CMK (cell line): Measurements from ENCODE around the gene TSPAN4.

Experiments
- DNase-seq: peaks from one replicate; pipeline ENCODE4 v3.0.0-alpha.2; 2010; ENCODE audit warnings: low read depth

Gene TSPAN4

DNA sequence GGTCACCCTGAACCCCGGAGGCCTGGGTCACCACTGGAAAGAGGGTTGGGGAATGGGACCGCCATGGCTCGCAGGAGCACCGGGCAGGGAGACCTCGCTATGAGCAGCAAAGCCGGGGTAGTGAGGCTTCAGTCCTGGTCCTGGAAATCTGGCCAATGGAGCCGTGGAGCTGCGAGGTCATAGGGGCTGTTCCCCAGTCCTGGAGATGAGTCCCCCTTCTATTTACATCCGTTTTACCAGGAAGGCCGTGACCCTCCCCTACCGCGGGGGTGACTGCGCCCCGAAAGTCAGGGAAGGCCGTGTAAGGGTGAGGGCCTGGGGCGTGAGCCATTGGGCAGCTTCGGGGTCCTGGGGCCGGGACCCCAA lies 38.1 kb upstream of the TSPAN4 start:
- no peak for DNase-seq

- no peak for DNase-seq
Measured at GRCh38 chr11:808427-809286, 34.0 kb upstream of the TSPAN4 start.

DNA sequence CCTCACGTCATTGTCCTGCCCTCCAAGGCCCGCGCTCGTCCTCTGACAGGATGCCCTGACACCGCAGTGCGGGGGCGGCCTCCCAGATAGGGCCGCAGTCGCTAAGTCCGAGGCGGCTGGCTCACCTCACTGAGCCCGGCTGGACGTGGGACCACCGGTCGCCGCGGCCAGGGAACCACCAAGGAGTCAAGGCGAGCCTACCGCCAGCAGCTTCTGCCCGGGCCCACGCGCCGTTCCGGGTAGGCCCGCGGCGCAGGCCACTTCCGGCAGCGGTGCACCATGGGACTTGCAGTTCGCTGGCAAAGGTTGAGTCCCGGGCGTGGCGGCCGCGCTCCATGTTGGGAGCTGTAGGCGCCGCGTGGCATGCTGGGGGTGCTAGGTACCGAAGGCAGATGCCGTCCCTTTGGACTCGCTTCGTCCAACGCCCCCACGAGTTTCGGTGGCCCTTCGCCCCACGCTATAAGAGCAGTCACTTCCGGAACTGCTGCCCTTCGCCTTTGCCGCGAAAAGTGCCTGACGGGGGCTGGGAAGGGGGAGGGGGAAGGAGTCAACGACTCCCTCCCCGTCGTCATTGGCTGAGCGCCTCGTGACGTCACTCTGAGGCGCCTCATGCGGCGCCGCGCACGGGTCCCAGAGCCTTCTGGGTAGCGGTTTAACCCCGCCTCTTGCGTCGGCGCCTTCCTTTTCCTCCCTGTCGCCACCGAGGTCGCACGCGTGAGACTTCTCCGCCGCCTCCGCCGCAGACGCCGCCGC lies 33.2 kb upstream of the TSPAN4 start, which contains the start of gene RPLP2:
Gene RPLP2 (plus strand): TSS at position 681 of the 753 bp plus-strand sequence. CDS start 268 bp downstream, outside the sequence.
- DNase-seq, result peak; percentile 83

DNA sequence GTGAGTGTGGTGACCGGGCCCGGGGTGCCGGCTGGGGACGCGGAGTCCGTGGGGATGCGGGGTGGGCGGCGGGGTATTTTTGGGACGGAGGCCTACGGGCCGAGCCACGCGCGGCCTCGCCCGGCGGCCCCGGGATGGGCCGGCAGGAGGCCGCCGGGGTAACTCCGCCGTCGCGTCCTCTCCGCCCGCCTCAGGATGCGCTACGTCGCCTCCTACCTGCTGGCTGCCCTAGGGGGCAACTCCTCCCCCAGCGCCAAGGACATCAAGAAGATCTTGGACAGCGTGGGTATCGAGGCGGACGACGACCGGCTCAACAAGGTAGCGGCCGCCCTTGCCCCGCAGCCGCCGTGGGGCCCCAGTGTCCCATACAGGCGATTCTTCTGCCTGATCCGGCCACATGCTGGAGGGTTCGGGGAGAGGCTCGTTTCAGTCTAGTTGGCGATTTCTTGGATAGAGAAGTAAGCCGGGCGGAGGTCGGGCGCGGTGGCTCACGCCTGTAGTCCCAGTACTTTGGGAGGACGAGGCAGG lies 32.5 kb upstream of the TSPAN4 start:
- DNase-seq, result no peak

- DNase-seq, result no peak
Measured at GRCh38 chr11:811446-812245, 31.0 kb upstream of the TSPAN4 start.

DNA sequence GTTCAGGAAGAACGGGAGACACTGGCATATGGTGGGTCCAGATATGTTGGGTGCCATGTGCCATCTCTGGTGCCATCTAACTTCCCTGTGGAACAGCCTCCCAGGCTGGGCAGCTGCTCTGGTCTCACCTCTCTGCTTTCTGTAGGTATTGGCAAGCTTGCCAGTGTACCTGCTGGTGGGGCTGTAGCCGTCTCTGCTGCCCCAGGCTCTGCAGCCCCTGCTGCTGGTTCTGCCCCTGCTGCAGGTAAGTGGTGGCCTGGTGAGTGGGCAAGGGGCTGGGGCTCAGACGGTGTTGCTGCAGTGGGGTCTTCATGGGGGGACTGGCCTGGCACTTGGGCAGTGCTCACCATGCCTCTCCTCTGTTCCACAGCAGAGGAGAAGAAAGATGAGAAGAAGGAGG lies 30.3 kb upstream of the TSPAN4 start:
- DNase-seq, result no peak

GRCh38 chr11:813072-813455 lies 29.6 kb upstream of the TSPAN4 start:
- no peak for DNase-seq

GRCh38 chr11:813456-814096 lies 29.1 kb upstream of the TSPAN4 start:
- DNase-seq, result no peak

DNA sequence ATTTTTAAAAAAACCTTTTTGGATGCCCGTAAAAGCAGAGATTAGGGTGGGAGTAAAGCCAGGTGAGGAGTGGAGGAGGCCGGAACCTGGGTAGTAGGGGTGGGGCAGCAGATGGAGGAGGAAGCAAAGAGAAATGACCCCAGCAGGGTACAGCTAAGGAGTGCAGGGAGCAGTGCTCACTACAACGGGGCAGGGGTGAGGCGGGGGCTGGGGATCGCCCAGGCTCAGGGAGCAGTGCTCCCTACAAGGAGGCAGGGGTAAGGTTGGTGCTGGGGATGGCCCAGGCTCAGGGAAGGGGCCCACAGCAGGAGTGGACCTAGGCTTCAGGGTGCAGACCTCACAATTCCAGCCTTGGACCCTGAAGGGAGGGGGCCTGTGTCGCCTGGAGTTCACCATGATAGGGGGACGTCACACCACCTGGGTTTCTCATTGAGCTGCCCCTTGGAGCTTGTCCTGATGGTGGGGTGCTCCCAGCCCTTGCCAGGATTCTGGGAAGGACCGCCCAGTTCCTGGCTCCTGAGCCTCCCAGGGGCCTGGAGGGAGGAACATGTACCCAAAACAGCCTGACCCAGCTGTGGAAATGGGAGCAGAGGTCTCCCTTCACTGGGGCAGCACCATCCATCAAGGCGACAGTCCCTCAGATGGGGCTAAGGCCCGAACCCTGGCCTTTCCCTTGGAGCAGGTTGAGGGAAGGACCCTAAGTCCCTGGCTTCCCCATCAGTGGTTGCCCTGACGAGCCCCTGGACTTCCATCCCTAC lies 26.8 kb upstream of the TSPAN4 start:
- no peak for DNase-seq

DNA sequence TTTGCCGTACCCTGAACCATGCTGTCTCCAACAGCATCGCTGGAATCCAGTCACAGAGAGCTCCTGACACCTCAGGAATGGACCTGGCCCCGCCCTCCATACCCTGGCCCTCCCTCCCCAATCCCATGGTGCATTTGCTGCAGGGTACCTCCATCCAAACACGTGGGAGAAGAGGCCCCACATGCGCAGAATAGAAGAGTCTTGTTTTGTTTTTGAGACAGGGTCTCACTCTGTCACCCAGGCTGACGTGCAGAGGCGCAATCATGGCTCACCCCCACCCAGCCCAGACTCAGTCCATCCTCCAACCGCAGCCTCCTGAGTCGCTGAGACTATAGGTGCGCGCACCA lies 26.2 kb upstream of the TSPAN4 start:
- no peak for DNase-seq

DNA sequence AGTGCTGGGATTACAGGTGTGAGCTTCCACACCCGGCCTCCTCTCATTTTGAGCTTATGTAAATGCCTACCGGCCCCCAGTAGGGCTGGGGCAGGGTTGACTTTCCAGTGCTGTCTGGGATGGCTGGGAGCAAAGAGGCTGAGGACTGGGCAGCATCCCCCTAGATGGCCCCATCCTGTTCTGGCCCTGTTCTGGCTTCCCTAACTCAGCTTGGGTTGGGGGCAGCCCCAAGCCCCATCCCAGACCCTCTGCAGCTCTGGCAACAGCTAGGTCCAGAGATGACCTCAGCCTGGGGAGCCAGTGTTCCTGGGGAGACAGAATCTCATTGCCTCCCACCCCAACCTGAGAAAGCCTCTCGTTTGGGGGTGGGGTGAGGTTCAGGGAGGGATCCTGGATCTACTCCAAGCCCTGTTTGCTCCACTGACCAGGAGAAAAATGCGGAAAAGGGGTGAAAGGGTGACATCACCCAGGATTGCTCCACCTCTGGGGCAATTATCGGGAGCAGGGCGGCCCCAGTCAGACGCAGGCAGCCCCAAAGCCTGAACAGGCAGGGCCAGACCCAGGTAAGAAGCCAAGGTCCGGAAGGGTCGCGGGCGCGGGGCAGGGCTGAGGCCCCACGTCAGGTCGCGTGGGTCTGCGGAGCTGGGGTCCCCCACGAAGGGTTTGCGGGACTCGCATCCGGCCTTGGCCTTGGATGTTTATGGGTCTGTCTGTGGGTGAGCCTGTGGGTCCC lies 24.1 kb upstream of the TSPAN4 start, which contains the start of gene PNPLA2:
Gene PNPLA2 (plus strand): TSS at position 519 of the 733 bp plus-strand sequence. CDS start 805 bp downstream, outside the sequence.
- no peak for DNase-seq

DNA sequence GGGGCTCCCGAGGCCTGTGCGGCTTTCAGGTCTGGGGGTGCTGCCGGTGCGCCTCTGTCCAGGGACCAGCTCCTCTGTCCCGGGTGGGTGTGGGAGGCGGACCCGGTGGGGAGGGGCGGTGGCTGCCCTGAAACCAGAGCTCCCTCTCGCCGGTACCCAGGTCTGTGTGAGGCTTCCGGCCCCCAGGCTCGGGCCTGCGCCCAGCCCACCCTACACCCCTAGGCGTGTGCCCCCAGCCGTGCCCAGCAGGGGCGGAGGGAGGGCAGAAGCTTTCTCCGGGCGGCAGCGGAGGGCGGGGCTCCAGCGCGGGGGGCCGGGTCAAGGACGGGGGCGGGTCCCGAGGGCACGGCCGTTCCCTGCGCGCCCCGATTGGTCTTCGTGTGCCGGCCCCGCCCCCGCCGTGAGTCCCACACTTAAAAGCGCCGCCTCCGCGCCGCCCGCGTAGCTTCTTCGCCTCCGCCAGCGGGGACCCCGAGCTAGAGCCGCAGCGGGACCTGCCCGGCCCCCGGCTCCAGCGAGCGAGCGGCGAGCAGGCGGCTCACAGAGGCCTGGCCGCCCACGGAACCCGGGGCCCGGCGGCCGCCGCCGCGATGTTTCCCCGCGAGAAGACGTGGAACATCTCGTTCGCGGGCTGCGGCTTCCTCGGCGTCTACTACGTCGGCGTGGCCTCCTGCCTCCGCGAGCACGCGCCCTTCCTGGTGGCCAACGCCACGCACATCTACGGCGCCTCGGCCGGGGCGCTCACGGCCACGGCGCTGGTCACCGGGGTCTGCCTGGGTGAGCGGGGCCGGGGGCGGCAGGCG lies 23.3 kb upstream of the TSPAN4 start:
- no peak for DNase-seq

GRCh38 chr11:819943-820649 lies 22.6 kb upstream of the TSPAN4 start:
- no peak for DNase-seq

DNA sequence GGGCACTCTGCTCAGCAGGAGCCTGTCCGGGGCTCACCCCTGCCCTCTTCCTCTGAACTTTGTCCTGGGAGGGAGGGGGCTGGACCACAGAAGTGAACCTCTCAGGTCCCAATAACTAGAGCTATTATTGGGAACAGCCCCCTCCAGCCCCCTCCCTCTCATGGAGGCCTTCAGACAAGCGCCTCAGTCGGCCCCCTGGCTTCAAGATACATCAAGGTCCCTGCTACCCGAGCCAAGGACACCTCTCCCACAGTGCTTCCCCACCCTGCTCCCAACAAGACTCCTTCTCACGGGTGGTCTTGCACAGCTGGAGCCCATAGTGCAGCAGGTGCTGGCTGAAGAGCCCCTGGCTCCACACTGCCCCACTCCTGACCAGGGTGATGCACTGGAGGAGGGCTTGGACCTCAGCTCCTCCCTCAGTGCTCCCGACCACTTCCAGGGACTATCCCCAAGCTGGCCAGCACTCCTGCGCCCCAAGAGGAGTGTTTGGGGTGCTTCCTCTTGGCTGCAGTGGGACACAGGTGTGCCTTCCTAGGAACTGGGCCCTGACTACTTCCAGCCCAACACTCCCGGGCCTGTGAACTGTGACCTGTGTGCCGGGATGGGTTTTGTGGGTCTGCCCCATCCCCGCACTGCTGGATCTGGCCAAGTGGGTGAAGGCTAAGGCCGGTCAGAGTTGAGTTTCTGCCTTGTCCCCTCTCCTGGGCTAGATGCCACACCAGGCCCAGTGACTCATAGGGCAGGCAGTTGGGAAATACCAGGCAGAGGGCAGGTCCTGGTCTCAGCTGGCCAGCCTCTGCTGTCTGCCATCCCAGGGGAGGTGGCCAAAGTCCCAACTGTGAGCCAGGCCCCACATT lies 21.8 kb upstream of the TSPAN4 start:
- DNase-seq, result no peak

- DNase-seq, result no peak
Measured at GRCh38 chr11:821512-822371, 20.9 kb upstream of the TSPAN4 start.

GRCh38 chr11:823441-824291 lies 19.0 kb upstream of the TSPAN4 start:
- DNase-seq, result no peak
